Dermis microvascular lymphatic vessel endothelial cell (primary cell): Measurements from ENCODE around the gene STK32B. TPM values are rescaled to one million over a fixed set of nuclear protein-coding genes. Genes with fewer than 3 reads are reported as not detected.
A peak's percentile ranks its signal among the peaks of the same experiment; 100 is the strongest.
"Not testable (repeated sequence)": the region's sequence is repeated elsewhere in the genome, so short reads cannot be mapped to it uniquely, and the experiment has no call there.

Source experiments
- DNase-seq, 2 donors: peaks; one replicate each; pipeline versions ENCODE4 v3.0.0 to v3.0.0-alpha.2; 2010; ENCODE audit warnings: low read depth in 2 of 2
- total RNA-seq: library from RNA; depleted of rRNA; stranded (reverse); fragments of >200 nt; gene quantifications from 2 replicates; pipeline ENCODE4 v1.2.1, GENCODE V29; 2014

STK32B gene
- total RNA-seq: 22.5 and 23.1 TPM in 2 replicates

- DNase-seq: peak; percentile 36 to 78
Observed at GRCh38 chr4:5051278-5052203, at the start of gene STK32B. Gene STK32B (plus strand): TSS chr4:5051480.

GRCh38 chr4:5001641-5002040 lies 49.6 kb upstream of the STK32B start:
- DNase-seq: not testable (repeated sequence)

GRCh38 chr4:5003372-5003857 lies 47.9 kb upstream of the STK32B start:
- DNase-seq: no peak

DNA sequence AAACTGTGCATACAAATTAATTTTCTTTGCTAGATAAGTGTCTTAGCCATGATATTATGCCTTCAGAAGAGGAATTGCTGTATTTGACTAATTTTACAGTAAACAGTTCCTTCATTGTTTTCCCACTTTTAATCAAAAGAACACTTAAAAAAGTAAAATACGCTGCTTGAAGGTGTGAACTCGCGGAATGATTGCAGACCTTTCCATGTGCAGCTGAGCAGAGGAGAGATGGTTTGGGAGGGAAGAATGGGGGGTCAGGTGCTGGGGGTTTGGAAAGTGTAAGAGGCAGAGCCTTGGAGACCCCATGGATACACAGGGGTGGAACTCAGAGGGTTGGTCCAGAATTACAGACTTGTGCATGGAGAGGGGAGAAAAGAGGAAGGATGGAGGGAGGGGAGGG lies 47.4 kb upstream of the STK32B start:
- no peak for DNase-seq

- no peak for DNase-seq
Observed at GRCh38 chr4:5004496-5004895, 46.8 kb upstream of the STK32B start.

GRCh38 chr4:5006932-5007331 lies 44.3 kb upstream of the STK32B start:
- not testable (repeated sequence) for DNase-seq

- no peak for DNase-seq
Observed at GRCh38 chr4:5009796-5010195, 41.5 kb upstream of the STK32B start.

DNA sequence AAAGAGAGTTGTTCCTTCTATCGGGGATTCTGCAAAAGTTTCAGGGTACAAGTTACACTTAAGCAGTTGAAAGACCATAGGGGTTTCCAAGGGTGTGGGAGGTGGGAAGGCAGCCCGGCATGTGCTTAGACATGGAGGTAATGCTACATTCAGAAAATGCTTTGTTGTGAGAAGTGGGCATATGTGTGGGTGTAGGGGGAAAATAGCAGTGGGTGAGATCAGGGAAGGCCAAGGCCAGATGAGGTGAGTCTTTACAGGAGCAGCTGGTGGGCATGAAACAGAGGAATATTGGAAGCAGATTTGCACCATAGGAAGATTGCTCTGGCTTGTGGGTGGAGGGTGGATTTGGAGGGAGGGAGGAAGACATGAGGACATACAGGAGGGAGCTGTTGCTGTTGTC lies 40.3 kb upstream of the STK32B start:
- no peak for DNase-seq

DNA sequence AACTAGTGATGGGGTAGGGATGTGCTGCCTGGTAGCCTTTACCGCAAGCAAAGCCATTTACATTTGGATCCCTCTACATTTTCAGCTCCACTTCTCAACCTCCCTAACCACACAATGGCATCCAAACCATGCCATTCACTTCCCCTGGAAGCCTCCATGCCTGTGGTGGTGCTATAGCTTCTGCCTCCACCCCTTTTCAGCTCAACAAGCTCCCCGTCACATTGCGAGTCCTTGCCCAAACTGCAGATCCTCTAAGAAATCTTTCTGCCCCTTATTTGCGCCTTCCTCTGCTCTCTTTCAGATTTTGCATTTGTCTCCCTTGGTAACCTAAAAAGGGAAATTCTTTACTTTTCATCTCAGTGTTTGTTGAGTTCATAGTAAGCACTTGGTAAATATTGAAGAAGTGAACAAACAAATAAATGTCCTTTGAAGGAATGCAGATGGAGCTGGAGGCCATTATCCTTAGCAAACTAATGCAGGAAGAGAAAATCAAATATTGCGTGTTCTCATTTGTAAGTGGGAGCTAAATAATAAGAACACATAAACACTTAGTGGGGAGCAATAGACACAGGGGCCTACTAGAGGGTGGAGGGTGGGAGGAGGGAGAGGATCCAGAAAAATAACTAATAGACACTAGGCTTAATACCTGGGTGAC lies 38.9 kb upstream of the STK32B start:
- no peak for DNase-seq

- no peak for DNase-seq
Observed at GRCh38 chr4:5012958-5013357, 38.3 kb upstream of the STK32B start.

- DNase-seq: no peak
Observed at GRCh38 chr4:5014007-5014682, 37.1 kb upstream of the STK32B start.

- peak in 1 of 2 donors; percentile 43 for DNase-seq
Observed at GRCh38 chr4:5018096-5018495, 33.2 kb upstream of the STK32B start.

GRCh38 chr4:5018603-5019002 lies 32.7 kb upstream of the STK32B start:
- no peak for DNase-seq

DNA sequence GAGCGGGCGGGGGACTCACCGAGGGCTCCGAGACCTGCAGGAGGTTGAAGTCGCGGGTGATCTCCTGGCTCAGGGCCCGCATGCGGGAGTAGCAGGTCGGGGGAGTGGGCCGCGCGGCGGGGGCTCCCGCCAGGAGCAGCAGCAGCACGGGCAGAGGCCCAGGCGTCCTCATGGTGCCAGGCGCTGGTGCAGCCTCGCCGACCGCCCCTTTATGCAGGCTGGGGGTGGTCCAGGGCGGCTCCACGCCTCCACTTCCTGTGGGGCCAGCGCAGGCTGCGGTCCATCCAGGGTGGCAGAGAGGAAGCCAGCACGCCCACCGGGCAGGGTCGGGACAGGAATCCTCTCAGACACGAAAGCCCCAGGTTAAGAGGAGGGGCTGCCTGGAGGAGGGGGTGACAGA lies 32.0 kb upstream of the STK32B start, which contains the start of gene CYTL1:
Gene CYTL1 (minus strand): TSS at position 185 of the 400 bp plus-strand sequence. CDS start 13 bp downstream, at position 172.
- peak in 1 of 2 donors; percentile 44 for DNase-seq

GRCh38 chr4:5019796-5020195 lies 31.5 kb upstream of the STK32B start:
- DNase-seq: no peak

DNA sequence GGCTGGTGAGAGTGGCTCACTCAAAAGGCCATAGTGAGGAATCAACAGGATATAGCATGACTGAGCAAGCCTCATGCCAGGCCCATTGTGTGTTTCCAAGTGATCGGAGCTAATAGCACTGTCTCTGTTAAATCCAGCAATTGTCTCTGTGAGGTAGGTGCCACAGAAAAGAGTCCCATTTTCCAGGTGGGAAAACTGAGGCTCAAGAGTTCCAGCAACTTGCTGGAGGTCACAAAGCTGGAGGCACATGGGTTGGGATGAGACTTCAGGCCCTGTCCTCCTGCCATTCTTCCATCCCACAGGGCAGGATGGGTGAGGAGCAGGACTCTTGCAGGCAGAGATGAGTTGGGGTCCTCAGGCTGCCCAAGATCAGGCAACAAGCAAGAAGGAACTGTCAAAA lies 30.9 kb upstream of the STK32B start:
- DNase-seq: peak in 1 of 2 donors; percentile 45

DNA sequence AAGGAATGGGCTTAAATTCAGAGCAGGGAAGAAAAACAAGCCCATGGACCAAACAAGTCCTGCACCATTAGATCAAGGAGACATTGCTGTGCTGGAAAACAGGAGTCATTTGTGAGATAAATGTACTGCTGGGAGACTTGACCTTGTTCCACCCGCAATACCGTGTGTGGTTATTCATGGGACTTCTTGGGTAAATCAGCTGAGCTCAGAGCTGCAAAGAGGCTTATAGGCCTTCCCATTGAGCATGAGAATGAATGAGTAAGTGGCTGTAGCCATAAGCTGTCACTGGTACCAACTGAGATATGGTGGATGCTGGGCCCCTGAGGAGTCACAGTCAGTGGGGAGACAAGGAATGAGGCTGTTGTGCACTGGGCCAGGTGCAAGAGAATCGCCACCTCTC lies 29.7 kb upstream of the STK32B start:
- no peak for DNase-seq

GRCh38 chr4:5024673-5025072 lies 26.6 kb upstream of the STK32B start:
- no peak for DNase-seq

DNA sequence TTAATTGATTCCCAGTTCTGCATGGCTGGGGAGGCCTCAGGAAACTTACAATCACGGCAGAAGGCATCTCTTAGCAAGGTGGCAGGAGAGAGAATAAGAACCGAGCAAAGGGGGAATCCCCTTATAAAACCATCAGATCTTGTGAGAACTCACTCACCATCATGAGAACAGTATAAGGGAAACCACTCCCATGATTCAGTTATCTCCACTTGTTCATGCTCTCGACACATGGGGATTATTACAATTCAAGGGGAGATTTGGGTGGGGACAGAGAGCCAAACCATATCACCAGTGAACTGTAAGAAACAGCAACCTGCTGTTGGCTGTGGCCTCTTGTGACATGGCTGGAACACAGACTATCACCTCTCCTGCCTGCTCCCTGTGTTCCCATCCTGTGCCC lies 24.9 kb upstream of the STK32B start:
- no peak for DNase-seq

GRCh38 chr4:5027346-5027745 lies 23.9 kb upstream of the STK32B start:
- DNase-seq: no peak

DNA sequence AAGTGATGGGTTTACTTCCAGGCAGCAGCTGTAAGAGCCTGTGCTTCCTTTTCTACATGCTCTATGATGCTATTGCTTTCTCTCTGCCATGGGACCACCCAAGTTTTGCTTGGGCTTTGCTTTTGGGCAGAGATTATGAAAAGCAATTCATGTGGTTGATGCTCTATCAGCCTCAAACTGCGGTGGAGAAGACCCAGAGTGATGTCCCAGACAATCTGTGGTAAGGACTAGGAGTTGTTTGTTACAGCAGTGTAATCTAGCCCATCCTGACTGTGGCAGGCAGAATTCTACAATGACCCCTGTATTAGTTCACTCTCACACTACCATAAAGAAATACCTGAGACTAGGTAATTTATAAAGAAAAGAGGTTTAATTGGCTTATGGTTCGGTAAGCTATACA lies 22.8 kb upstream of the STK32B start:
- no peak for DNase-seq

GRCh38 chr4:5029447-5029846 lies 21.8 kb upstream of the STK32B start:
- no peak for DNase-seq
